Mesothelial cell of epicardium (in vitro differentiated cells): Measurements from ENCODE around the gene DLEC1. TPM values are rescaled to one million over a fixed set of nuclear protein-coding genes. Genes with fewer than 3 reads are reported as not detected.

Experiments
- DNase-seq, 2 experiments: peaks; one replicate each; pipeline ENCODE4 v3.0.0; 2021; ENCODE audit warnings: low spot score in 2 of 2; ENCODE audit not compliant: unreplicated experiment in 2 of 2
- H3K27ac Mint-ChIP-seq: 2 replicates; pipeline ENCODE4 v1.8.0; 2021; ENCODE audit warnings: mixed read lengths
- H3K27me3 Mint-ChIP-seq: 2 replicates; pipeline ENCODE4 v1.8.0; 2021; ENCODE audit warnings: low read depth, mixed read lengths
- H3K36me3 Mint-ChIP-seq: 2 replicates; pipeline ENCODE4 v1.8.0; 2021; ENCODE audit warnings: mixed read lengths
- H3K4me1 Mint-ChIP-seq: 2 replicates; pipeline ENCODE4 v1.8.0; 2021; ENCODE audit warnings: mixed read lengths
- H3K4me3 Mint-ChIP-seq: 2 replicates; pipeline ENCODE4 v1.8.0; 2021; ENCODE audit warnings: mild to moderate bottlenecking, moderate library complexity, mixed read lengths
- H3K9me3 Mint-ChIP-seq: 2 replicates; pipeline ENCODE4 v1.8.0; 2021; ENCODE audit warnings: mixed read lengths
- CTCF ChIP-seq: fragments of 200-600 bp; sonication (generic); IDR thresholded peaks from one replicate; pipeline ENCODE4 v1.5.0; 2021; ENCODE audit warnings: antibody characterized with exemption; ENCODE audit not compliant: unreplicated experiment
- total RNA-seq: library from RNA; stranded (reverse); gene quantifications from 3 replicates; pipeline ENCODE4 v1.2.1, GENCODE V29; 2021

DLEC1 gene
- total RNA-seq, 1 donor from 2014 or later = 1.4 TPM

- H3K4me1 Mint-ChIP-seq = peaks cover 12% of the 10 kb centered on the region
- H3K36me3 Mint-ChIP-seq = peaks cover 10% of the 10 kb centered on the region
- no peak for DNase-seq
Observed at GRCh38 chr3:38143511-38143910, 104.5 kb downstream of the DLEC1 start.

GRCh38 chr3:38146504-38146903 is 107.5 kb downstream of the DLEC1 start:
- DNase-seq = no peak
- H3K36me3 Mint-ChIP-seq = peaks cover 7% of the 10 kb centered on the region
- no peak overlapping the region for H3K4me3 Mint-ChIP-seq
- H3K9me3 Mint-ChIP-seq = peaks cover 23% of the 10 kb centered on the region
- H3K27me3 Mint-ChIP-seq = no peaks in the 10 kb centered on the region
- H3K4me1 Mint-ChIP-seq = no peaks in the 10 kb centered on the region
- no peak overlapping the region for H3K27ac Mint-ChIP-seq
- TF ChIP-seq CTCF = no peak

More at GRCh38 chr3:38143511-38143910, 104.5 kb downstream of the DLEC1 start:
- no peak overlapping the region for H3K27ac Mint-ChIP-seq
- no peak for TF ChIP-seq CTCF
- H3K27me3 Mint-ChIP-seq = no peaks in the 10 kb centered on the region
- H3K9me3 Mint-ChIP-seq = peaks cover 23% of the 10 kb centered on the region
- H3K4me3 Mint-ChIP-seq = no peak overlapping the region

- TF ChIP-seq CTCF = no peak
- no peak for DNase-seq
- Mint-ChIP-seq H3K27me3 (no peaks in the 10 kb centered on the region), H3K36me3 (peaks cover 2% of the 10 kb centered on the region), H3K4me1 (no peaks in the 10 kb centered on the region), H3K9me3 (peaks cover 23% of the 10 kb centered on the region), H3K27ac (no peak overlapping the region), H3K4me3 (no peak overlapping the region)
Observed at GRCh38 chr3:38147421-38147820, 108.4 kb downstream of the DLEC1 start.

GRCh38 chr3:38148311-38148882 is 109.4 kb downstream of the DLEC1 start:
- no peak overlapping the region for H3K4me3 Mint-ChIP-seq
- TF ChIP-seq CTCF = no peak
- DNase-seq = no peak
- peaks cover 2% of the 10 kb centered on the region for H3K36me3 Mint-ChIP-seq
- no peaks in the 10 kb centered on the region for H3K27me3 Mint-ChIP-seq
- H3K27ac Mint-ChIP-seq = no peak overlapping the region
- H3K4me1 Mint-ChIP-seq = peaks cover under 1% of the 10 kb centered on the region
- H3K9me3 Mint-ChIP-seq = peaks cover 23% of the 10 kb centered on the region

GRCh38 chr3:38149708-38150107 is 110.7 kb downstream of the DLEC1 start:
- no peaks in the 10 kb centered on the region for H3K27me3 Mint-ChIP-seq
- H3K9me3 Mint-ChIP-seq = peaks cover 23% of the 10 kb centered on the region
- H3K4me1 Mint-ChIP-seq = peaks cover 14% of the 10 kb centered on the region
- H3K4me3 Mint-ChIP-seq = no peak overlapping the region
- DNase-seq = no peak
- H3K36me3 Mint-ChIP-seq = peaks cover 2% of the 10 kb centered on the region
- no peak for TF ChIP-seq CTCF
- H3K27ac Mint-ChIP-seq = no peak overlapping the region
